Measurements from ENCODE around the gene VIPR2.

- no peak for TF ChIP-seq POLR2A (IDR thresholded peaks at IDR 0.05; ENCODE audit: insufficient read depth in 1 of 2, low read depth in 2 of 2, low read length in 2 of 2)
- no peak for TF ChIP-seq BRCA1 (CRISPR knock-in tag; IDR thresholded peaks at IDR 0.05)
- no peak for TF ChIP-seq POLR2AphosphoS5 (IDR thresholded peaks at IDR 0.05; ENCODE audit: low read depth, low read length)
- no peak for TF ChIP-seq NPAS2 (CRISPR knock-in tag; IDR thresholded peaks at IDR 0.05; ENCODE audit: borderline replicate concordance)
- no peak for TF ChIP-seq CTCF (CRISPR knock-in tag; IDR thresholded peaks at IDR 0.05)
- TF ChIP-seq JUND (CRISPR knock-in tag; IDR thresholded peaks at IDR 0.05), result no peak
- no peak for TF ChIP-seq ZKSCAN5 (CRISPR knock-in tag; IDR thresholded peaks at IDR 0.05)
- TF ChIP-seq BRF2 (CRISPR knock-in tag; IDR thresholded peaks at IDR 0.05), result no peak
- no peak for TF ChIP-seq YY1 (IDR thresholded peaks at IDR 0.05; ENCODE audit: insufficient read depth, insufficient replicate concordance, low read depth, low read length)
- TF ChIP-seq SMAD1 (CRISPR knock-in tag; IDR thresholded peaks at IDR 0.05; ENCODE audit: borderline replicate concordance, low read depth), result no peak
- no peak for TF ChIP-seq KLF16 (CRISPR knock-in tag; IDR thresholded peaks at IDR 0.05)
- TF ChIP-seq ZNF335 (CRISPR knock-in tag; IDR thresholded peaks at IDR 0.05), result no peak
- TF ChIP-seq FOSL1 (CRISPR knock-in tag; IDR thresholded peaks at IDR 0.05; ENCODE audit: borderline replicate concordance), result no peak
- no peak for TF ChIP-seq PAF1 (CRISPR knock-in tag; IDR thresholded peaks at IDR 0.05)
Measured at GRCh38 chr7:159102681-159103381, 41.8 kb downstream of the VIPR2 start.
